ENCODE data around the gene NCBP1. TPM values are rescaled to one million over a fixed set of nuclear protein-coding genes. Genes with fewer than 3 reads are reported as not detected.
"Not testable (repeated sequence)": the region's sequence is repeated elsewhere in the genome, so short reads cannot be mapped to it uniquely, and the experiment has no call there.

The NCBP1 gene, protein sequence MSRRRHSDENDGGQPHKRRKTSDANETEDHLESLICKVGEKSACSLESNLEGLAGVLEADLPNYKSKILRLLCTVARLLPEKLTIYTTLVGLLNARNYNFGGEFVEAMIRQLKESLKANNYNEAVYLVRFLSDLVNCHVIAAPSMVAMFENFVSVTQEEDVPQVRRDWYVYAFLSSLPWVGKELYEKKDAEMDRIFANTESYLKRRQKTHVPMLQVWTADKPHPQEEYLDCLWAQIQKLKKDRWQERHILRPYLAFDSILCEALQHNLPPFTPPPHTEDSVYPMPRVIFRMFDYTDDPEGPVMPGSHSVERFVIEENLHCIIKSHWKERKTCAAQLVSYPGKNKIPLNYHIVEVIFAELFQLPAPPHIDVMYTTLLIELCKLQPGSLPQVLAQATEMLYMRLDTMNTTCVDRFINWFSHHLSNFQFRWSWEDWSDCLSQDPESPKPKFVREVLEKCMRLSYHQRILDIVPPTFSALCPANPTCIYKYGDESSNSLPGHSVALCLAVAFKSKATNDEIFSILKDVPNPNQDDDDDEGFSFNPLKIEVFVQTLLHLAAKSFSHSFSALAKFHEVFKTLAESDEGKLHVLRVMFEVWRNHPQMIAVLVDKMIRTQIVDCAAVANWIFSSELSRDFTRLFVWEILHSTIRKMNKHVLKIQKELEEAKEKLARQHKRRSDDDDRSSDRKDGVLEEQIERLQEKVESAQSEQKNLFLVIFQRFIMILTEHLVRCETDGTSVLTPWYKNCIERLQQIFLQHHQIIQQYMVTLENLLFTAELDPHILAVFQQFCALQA
- polyA plus RNA-seq (ENCODE audit: insufficient read length in 3 of 3): 10 to 100 TPM; 45.9 to 50.6 (median 46.3) TPM

DNA sequence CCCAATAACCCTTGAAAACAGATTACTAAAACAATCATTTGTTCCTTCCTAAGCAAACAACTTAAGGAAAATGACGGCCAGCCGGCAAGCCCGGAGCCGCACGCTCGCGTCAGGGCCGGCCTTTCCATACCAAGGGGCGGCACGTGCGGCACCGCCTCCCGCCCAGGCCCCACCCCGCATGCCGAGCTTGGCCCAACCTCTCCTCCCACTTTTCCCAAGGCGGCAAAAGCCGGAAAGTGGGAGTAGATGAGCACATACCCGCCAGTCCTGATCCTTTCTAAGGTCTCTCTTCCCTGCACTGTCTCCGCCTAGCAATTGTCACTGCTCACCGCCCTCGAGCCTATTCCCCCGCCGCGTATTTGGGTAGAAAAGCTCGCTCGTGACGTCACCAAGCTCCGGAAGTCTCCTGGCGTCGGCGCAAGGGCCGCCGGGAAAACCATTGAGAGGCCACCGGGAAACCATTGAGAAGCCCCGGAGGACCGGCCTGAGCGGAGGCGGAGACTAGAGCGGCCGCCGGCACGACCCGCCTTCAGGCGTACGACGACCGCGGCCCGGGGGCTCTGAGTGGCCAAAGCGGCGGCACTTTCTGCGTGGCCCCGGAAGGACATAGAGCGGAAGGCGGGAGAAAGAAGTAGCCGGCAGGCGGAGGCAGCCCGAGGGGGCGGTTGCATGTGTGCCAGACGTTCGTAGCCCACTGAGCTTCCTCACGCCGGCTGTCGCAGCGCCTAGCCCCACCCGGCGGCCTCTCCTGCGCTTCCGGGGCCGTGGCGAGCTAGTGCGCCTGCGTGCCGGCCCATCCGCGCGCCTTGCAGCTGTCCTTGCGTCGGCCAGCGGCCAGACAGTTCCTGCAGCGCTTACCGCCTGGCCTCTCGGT is at the start of gene NCBP1, which contains the start of gene TSTD2:
NCBP1 (plus strand) TSS at position 837 of the 874 bp plus-strand sequence. CDS start 61 bp downstream, outside the sequence.
TSTD2 (minus strand) TSS at position 384 of the 874 bp plus-strand sequence. CDS start 5,806 bp downstream, outside the sequence.
- DNase-seq (ENCODE audit: low read depth in 3 of 3, low spot score in 2 of 3): peak; percentile 93 to 97 (median 96)

DNA sequence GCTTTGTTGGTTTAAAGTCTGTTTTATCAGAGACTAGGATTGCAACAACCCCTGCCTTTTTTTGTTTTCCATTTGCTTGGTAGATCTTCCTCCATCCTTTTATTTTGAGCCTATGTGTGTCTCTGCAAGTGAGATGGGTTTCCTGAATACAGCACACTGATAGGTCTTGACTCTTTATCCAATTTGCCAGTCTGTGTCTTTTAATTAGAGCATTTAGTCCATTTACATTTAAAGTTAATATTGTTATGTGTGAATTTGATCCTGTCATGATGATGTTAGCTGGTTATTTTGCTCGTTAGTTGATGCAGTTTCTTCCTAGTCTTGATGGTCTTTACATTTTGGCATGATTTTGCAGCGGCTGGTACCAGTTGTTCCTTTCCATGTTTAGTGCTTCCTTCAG is 48.8 kb upstream of the NCBP1 start:
- not testable (repeated sequence) for DNase-seq (ENCODE audit: low read depth in 3 of 3, low spot score in 2 of 3)

DNA sequence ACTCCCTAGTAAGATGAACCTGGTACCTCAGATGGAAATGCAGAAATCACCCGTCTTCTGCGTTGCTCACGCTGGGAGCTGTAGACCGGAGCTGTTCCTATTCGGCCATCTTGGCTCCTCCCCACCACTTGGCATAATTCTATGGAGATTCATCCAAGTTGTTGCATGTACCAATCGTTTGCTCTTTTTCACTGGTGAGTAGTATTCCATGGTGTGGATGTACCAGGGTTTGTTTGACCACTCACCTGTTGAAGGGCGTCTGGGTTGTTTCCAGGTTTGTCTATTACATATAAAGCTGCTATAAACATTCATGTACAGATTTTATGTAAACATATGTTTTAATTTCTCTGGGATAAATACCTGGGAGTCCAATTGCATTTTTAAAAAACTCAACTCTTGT is 46.7 kb upstream of the NCBP1 start:
- not testable (repeated sequence) for DNase-seq (ENCODE audit: low read depth in 3 of 3, low spot score in 2 of 3)

DNA sequence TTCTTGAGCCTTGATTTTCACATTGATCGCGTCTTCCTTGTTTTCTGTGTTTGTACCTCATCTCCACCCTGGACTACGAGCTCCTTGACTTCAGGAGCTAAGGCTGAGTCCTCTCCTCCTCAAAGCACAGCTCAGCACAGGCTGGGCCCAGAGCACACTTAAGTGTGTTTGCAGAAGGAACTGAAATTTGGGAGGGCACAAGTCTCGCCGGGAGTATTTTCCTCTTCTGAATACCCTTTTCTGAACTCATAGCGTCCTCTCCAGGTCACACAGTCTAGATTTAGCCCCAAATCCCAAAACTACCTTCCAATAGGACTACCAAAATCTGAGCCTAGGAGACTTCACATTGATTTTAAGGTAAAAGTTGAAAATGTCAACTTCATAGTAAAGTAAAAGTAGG is 42.1 kb upstream of the NCBP1 start:
- no peak for DNase-seq (ENCODE audit: low read depth in 3 of 3, low spot score in 2 of 3)

DNA sequence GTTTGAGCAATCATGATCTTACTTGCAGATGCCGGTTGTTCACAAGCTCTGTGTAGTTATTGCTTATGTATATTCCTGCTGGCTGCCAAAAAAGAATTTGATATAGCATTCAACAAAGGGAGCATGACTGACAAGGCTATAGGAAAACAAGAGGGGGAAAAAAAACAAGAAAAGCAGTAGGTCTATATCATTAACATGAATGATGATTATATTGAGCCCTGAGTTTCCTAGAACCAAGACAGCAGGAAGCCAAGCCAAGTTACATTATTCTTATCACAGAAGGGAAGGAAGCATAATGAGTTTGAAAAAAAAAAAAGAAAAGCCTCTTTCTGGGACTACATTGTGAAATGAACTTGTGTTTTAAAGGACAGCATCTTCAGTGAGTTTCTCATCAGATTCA is 41.5 kb upstream of the NCBP1 start:
- no peak for DNase-seq (ENCODE audit: low read depth in 3 of 3, low spot score in 2 of 3)

DNA sequence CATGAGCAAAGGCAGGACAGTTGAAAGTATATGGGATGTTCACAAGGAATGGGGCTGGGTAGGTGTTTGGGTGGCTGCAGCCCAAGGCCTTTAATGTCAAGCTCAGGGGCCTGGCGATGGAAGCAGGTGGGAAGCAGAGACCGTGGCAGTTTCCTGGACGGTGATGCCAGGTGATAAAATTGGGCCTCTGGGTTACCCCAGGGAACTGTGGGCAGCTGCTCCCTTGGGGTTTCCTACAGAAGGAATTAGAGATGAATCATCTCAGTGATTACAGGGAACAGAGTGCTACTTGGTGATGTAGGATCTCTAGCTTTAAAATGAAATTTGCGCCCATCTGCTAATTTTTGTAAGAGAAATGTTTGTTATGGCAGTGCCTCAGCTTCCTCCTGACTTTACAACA is 39.7 kb upstream of the NCBP1 start:
- no peak for DNase-seq (ENCODE audit: low read depth in 3 of 3, low spot score in 2 of 3)

DNA sequence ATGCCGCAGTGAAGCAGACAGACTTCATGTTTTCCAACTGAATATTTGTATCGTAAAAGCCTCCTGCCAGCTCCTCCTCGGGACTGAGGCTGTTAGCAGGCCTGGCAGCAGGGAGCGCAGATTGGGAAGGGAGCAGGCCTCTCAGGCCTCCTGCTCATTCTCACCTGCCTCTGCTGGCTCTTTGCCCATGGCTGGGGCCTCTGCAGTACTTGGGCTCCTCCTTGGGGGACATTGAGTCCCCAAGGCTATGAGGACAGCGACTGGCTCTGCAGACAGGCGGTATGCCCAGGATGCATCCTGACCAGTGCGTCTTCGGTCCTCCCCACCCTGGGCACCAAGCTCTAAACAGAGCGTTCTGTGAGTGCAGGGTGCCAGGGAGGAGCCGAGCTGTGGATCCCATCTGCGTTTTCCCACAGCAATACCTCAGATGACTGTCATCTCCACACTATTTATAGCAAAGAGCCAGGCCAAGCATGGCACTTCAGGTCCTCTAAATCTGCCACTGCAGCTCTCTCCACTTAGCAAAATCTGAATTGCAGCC is 39.2 kb upstream of the NCBP1 start:
- no peak for DNase-seq (ENCODE audit: low read depth in 3 of 3, low spot score in 2 of 3)

DNA sequence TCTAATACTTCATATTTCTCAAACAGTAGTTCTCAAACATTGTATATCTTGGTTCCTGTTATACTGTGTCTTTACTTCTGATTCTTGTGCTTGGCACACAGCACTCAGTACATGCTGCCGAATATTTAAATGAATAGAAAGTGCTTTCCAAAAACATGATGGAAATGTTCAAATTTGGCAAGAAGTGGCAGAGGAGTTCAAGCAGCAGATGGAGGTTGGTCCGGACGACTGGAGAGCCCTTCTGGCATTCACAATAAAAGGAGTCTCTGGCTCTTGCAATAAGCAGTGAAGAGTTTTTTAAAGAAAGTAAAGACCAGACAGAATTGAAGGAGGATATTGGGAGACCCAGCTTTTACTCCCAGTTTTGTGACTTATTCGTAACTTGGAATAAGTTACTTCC is 36.7 kb upstream of the NCBP1 start:
- no peak for DNase-seq (ENCODE audit: low read depth in 3 of 3, low spot score in 2 of 3)

DNA sequence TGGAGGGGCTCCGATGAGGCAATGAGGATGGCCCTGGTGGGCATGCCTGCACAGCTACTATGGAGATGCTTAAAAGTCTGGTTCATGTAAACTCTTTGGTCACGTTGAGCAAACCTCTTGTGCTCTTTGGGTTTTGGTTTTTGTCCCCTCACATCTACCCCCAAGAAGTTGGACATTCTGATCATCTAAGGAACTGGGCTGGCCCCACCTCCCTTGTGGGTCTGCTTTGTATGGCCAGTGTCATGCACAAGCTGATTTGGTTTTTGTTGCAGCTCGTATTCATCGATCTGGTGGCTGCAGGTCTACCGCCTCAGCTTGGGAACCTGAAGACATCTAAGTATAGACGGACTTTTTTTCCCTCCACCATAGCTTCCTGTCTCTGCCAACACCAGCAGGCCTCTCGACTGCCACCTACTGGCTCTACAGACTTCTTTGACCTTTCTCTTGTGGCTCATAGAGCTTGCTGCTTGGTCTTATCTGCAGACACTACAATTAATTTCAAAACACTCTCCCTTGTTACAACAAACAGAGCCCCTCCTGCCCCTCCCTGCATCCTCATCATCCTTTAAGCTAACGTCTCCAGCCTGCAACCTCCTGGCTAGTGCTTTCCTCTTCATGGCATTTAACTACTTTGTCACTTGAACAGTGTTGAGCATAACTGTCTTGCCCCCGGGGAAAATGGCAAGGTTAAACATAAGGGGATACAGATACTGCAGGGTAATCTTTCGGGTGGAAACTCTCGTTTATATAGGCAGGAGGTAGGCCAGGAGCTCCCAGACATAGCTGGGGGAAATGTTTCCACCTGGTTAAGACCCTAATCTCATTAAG is 34.9 kb upstream of the NCBP1 start:
- peak; percentile 53 to 58 (median 57) for DNase-seq (ENCODE audit: low read depth in 3 of 3, low spot score in 2 of 3)

DNA sequence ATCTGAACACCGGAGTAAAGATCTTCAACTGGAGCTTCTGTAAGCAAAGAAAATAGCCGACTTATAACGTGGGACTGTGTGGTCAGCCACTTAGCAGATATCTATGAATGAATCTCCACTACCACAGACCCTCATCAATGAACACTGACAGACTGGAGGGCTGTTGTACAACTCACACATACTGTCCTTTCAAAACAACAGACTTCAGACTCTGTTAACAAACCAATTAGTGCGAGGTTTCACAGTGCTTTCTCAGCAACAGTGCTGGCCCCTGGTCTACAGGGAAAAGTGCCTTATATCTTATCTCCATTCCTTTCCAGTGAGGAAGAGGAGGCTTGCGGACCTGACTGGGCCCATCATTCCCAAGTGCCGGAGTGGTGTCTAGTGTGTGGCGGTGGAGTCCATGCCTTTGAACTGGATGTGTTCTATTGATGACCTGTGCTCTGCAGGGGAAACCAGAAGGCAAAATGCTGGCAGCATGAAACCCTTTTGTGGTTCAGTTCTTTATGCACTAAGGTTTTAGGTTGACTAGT is 34.2 kb upstream of the NCBP1 start:
- no peak for DNase-seq (ENCODE audit: low read depth in 3 of 3, low spot score in 2 of 3)

DNA sequence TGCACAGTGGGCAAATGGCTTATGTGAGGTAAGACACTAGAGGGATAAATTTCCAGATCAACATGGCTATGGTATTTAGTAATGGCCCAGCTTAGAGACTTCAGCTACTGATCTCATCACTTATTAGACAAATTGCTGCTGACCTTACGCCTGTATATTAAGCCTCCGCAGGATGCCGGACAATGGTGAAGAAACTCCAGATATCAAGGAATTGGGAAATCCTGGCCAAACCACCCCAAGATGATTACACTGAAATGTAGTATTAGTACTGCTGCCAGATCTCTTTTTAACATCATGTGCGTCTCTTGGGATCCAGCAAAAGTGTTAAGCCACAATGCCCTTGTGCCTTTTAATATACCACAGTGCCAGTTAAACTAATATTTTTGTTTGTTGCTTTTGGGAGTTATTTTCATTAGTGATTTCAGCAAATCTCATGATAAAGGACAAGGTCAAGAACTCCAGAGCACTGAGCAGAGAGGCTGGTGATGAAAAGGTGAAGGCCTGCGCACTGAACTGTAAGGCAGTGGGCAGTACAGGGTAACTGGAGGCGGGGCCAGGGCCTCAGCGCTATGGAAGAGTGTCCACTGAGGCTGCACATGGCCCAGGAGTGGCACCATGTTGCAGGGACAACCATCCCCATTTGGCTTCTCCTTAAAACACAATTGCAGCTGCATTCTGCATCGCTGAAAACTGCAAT is 32.9 kb upstream of the NCBP1 start:
- no peak for DNase-seq (ENCODE audit: low read depth in 3 of 3, low spot score in 2 of 3)

DNA sequence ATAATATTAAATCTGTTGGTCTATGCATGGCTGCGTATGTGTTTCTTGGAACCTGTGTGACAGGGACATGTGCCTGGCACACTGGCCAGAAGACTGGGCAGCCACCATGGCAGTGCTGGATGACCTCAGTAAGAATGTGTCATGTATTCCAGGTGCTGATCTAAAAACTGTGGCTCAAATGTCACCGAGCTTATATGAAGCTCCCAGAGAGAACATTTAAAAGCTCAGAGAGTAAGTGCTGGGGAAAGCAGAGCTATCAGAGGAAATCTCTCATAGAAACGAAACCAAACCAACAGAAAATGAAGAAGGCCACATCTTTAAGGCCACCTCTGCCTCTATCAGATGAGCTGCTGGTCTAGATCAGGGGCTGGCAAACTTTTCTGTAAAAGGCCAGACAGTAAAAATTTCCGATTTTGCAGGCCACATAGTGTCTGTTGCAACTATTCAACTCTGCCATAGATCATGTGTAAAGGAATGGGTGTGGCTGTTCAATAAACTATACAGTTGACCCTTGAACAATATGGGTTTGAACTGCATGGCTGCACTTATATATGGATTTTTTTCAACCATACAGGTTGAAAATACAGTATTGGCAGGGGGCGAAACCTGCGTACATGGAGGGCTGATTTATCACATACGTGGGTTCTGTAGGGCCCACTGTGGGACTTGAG is 32.3 kb upstream of the NCBP1 start:
- no peak for DNase-seq (ENCODE audit: low read depth in 3 of 3, low spot score in 2 of 3)

DNA sequence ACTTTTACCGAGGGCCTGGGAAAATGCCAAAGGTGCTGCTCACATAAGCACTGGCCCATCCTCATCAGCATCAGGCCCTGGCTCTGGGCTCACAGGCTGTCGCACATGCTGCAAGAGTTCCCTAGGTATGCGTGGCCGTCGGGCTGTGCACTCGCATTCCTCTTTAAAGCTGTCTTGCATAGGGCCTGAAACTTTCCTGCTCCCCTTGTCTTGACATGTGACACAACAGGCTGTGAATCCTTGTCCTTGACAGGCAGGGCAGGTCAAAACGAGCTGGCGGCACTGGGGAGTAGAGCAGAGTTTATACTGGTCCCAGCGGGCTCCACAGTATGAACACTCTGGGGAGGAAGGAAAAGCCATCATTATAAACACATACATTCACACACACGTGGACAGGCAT is 31.2 kb upstream of the NCBP1 start:
- no peak for DNase-seq (ENCODE audit: low read depth in 3 of 3, low spot score in 2 of 3)

DNA sequence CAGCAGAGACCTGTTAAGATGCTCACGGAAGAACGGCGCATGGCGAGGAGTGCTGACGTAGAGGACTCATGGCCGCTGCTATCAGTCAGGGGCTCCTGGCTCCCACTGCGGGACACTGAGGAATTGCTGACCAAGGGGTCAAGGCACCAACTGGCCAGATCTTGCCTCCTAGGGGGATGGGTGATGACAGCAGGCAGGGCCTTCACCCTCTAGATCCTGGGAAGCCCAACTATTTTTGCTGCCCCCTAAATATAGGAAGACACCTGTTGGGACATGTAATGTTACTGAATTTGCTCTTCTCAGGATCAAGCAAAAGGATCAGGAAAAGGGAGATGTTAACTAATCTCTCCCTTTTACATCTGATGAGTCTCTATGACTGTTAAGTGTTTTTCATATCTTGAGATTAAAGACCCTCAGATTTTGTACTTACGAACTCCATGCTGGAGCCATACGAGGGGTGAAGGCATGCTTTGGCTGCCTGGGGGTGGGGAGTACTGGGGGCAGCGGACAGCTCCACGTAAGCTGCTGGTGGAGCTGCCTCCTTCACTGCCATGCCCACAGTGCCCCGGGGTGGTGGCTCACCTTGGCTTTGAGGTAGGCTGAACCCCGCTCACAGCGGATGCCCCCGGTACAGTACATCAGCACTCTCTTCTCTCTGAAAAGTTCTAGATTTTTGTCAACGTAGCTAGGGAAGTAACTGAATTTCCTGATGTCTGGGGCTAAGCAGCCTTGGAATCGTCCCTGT is 28.5 kb upstream of the NCBP1 start:
- no peak for DNase-seq (ENCODE audit: low read depth in 3 of 3, low spot score in 2 of 3)

DNA sequence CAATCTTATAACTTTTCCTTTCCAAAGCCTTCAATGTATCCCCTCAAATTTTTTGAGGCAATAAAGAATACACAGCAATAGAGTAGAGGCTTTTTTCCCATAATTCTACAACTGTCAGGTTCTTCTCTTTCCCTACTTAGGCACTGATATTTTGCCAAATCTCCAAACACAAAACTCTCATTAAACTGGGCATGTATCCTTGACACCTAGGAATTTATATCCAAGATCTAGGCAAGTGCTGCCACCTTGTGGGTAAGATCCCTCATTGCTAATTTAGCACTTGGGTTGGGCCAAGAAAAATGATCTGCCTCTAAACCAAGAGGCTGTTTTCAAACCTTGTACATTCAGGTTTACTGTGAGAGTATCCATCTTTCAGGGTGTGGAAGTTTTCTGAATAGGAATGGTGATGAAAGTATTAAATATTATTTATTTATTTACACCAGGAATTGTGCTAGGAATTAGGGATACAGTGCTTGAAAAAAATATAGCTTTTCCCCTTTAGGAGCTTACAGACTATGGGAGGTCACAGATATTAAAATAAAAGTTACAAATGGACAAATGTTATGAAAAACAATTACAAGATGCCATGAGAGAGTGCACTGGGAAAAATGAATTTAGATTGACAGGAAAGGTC is 18.1 kb upstream of the NCBP1 start:
- peak in 2 of 3 donors; percentile 29 to 55 for DNase-seq (ENCODE audit: low read depth in 3 of 3, low spot score in 2 of 3)

DNA sequence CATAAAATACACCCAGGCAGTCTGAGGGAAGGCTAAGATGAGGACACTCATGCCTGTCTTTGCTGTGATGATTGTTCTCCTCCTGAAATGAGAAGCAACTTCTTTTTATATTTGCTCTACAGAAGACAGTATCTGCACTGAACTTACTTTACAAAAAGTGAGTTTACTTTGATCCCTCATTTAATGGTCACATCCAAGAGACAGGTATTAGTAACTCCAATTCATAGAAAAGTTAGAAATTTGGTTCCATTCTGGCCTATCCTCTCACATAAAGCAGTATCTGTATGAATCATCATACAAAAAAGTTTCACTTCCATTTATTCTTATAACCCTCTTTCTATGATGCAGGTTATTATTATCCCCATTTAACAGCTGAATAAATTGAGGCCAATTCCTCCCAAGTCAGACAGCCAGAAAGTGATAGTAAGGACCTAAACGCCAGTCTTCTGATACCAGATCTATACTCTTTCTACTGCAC is 15.6 kb upstream of the NCBP1 start:
- DNase-seq (ENCODE audit: low read depth in 3 of 3, low spot score in 2 of 3): no peak

DNA sequence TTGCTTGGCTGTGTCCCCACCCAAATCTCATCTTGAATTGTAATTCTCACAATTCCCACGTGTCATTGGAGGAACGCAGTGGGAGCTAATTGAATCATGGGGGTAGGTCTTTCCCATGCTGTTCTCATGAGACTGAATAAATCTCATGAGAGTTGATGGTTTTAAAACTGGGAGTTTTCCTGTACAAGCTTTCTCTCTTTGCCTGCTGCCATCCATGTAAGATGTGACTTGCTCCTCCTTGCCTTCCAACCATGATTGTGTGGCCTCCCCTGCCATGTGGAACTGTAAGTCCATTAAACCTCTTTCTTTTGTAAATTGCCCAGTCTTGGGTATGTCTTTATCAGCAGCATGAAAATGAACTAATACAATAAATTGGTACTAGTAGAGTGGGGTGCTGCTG is 13.6 kb upstream of the NCBP1 start:
- not testable (repeated sequence) for DNase-seq (ENCODE audit: low read depth in 3 of 3, low spot score in 2 of 3)

Measured in right renal cortex interstitium (tissue), 3 donors.